ENCODE data around the gene PKN1. TPM values are rescaled to one million over a fixed set of nuclear protein-coding genes. Genes with fewer than 3 reads are reported as not detected.

The PKN1 gene
- total and polyA plus RNA-seq, 10 of the 15 experiments (the other 5 are each of a cell fraction or from before 2014, with no cell fraction given): 1.0 to 189 (median 52.7) TPM

DNA sequence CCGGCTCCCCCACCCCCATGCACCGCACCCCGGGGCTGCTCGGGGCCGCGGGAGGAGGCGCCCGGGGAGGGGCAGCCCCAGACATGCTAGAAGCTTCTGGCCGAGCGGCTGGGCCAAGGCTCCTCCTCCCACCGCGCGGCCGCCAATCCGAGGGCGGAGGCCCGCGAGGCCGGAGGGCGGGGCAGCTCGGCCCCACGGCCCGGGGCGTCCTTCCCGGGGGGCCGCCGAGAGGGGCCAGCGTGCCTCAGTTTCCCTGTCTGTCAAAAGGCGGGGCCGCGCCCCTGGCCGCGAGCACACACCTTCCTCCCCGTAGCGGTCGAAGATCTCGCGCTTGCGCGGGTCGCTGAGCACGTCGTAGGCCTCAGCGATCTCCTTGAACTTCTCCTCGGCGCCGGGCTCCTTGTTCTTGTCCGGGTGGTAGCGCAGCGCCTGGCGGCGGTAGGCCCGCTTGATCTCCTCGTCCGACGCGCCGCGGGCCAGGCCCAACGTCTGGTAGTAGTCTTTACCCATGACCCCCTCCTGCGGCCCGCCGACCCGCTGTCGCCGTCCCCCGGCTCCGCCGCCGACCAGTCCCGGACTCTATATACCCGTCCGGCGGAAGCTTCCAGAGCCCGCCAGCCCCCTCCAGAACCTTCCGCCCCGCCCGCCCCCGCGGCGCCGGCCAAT, 84.9 kb downstream of the PKN1 start, which contains the start of gene DNAJB1 (continued):
- TF ChIP-seq, protein P1, sequence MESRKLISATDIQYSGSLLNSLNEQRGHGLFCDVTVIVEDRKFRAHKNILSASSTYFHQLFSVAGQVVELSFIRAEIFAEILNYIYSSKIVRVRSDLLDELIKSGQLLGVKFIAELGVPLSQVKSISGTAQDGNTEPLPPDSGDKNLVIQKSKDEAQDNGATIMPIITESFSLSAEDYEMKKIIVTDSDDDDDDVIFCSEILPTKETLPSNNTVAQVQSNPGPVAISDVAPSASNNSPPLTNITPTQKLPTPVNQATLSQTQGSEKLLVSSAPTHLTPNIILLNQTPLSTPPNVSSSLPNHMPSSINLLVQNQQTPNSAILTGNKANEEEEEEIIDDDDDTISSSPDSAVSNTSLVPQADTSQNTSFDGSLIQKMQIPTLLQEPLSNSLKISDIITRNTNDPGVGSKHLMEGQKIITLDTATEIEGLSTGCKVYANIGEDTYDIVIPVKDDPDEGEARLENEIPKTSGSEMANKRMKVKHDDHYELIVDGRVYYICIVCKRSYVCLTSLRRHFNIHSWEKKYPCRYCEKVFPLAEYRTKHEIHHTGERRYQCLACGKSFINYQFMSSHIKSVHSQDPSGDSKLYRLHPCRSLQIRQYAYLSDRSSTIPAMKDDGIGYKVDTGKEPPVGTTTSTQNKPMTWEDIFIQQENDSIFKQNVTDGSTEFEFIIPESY (IDR thresholded peaks at IDR 0.05): no peak
- TF ChIP-seq WRNIP1 (IDR thresholded peaks at IDR 0.05; ENCODE audit: borderline replicate concordance, low read depth, low read length) (no peak), TCF3 (IDR thresholded peaks at IDR 0.05; ENCODE audit: borderline replicate concordance, insufficient read depth, low read depth, low read length) (peak; percentile 77; the same call in 1 of the 2 replicates), CHD1 (IDR thresholded peaks at IDR 0.05; ENCODE audit: low read depth, low read length) (peak; percentile 92; the same call in 1 of the 2 replicates), NFYB (IDR thresholded peaks at IDR 0.05; ENCODE audit: insufficient read depth, low read depth, low read length) (peak; percentile 67), IKZF1 (conservative IDR thresholded peaks at IDR 0.05) (peak; percentile 68), POLR2AphosphoS5 (IDR thresholded peaks at IDR 0.05; ENCODE audit: low read length) (peak; percentile 96), SMC3 (IDR thresholded peaks at IDR 0.05; ENCODE audit: borderline replicate concordance, low read length) (no peak), CBX5 (IDR thresholded peaks at IDR 0.05; ENCODE audit: low read depth) (0 out of 2 replicates have a peak, but pooled peaks have one; percentile 25), RAD21 (IDR thresholded peaks at IDR 0.05; ENCODE audit: insufficient read depth, low read depth, low read length) (no peak), ZNF24 (IDR thresholded peaks at IDR 0.05) (no peak), ZNF217 (IDR thresholded peaks at IDR 0.05) (no peak), NBN (IDR thresholded peaks at IDR 0.05) (peak; percentile 11; the same call in 1 of the 2 replicates), MTA2 (IDR thresholded peaks at IDR 0.05; ENCODE audit: low read depth) (no peak), RB1 (IDR thresholded peaks at IDR 0.05; ENCODE audit: borderline replicate concordance) (no peak)
- TF ChIP-seq, protein P2, sequence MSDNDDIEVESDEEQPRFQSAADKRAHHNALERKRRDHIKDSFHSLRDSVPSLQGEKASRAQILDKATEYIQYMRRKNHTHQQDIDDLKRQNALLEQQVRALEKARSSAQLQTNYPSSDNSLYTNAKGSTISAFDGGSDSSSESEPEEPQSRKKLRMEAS (IDR thresholded peaks at IDR 0.05; ENCODE audit: low read depth, low read length): no peak
- TF ChIP-seq, protein P3, sequence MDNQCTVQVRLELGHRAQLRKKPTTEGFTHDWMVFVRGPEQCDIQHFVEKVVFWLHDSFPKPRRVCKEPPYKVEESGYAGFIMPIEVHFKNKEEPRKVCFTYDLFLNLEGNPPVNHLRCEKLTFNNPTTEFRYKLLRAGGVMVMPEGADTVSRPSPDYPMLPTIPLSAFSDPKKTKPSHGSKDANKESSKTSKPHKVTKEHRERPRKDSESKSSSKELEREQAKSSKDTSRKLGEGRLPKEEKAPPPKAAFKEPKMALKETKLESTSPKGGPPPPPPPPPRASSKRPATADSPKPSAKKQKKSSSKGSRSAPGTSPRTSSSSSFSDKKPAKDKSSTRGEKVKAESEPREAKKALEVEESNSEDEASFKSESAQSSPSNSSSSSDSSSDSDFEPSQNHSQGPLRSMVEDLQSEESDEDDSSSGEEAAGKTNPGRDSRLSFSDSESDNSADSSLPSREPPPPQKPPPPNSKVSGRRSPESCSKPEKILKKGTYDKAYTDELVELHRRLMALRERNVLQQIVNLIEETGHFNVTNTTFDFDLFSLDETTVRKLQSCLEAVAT (IDR thresholded peaks at IDR 0.05): peak; percentile 13; the same call in 1 of the 2 replicates
- TF ChIP-seq, protein P4, sequence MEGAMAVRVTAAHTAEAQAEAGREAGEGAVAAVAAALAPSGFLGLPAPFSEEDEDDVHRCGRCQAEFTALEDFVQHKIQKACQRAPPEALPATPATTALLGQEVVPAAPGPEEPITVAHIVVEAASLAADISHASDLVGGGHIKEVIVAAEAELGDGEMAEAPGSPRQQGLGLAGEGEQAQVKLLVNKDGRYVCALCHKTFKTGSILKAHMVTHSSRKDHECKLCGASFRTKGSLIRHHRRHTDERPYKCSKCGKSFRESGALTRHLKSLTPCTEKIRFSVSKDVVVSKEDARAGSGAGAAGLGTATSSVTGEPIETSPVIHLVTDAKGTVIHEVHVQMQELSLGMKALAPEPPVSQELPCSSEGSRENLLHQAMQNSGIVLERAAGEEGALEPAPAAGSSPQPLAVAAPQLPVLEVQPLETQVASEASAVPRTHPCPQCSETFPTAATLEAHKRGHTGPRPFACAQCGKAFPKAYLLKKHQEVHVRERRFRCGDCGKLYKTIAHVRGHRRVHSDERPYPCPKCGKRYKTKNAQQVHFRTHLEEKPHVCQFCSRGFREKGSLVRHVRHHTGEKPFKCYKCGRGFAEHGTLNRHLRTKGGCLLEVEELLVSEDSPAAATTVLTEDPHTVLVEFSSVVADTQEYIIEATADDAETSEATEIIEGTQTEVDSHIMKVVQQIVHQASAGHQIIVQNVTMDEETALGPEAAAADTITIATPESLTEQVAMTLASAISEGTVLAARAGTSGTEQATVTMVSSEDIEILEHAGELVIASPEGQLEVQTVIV (IDR thresholded peaks at IDR 0.05; ENCODE audit: borderline replicate concordance, partially characterized antibody): no peak
- TF ChIP-seq, protein P5, sequence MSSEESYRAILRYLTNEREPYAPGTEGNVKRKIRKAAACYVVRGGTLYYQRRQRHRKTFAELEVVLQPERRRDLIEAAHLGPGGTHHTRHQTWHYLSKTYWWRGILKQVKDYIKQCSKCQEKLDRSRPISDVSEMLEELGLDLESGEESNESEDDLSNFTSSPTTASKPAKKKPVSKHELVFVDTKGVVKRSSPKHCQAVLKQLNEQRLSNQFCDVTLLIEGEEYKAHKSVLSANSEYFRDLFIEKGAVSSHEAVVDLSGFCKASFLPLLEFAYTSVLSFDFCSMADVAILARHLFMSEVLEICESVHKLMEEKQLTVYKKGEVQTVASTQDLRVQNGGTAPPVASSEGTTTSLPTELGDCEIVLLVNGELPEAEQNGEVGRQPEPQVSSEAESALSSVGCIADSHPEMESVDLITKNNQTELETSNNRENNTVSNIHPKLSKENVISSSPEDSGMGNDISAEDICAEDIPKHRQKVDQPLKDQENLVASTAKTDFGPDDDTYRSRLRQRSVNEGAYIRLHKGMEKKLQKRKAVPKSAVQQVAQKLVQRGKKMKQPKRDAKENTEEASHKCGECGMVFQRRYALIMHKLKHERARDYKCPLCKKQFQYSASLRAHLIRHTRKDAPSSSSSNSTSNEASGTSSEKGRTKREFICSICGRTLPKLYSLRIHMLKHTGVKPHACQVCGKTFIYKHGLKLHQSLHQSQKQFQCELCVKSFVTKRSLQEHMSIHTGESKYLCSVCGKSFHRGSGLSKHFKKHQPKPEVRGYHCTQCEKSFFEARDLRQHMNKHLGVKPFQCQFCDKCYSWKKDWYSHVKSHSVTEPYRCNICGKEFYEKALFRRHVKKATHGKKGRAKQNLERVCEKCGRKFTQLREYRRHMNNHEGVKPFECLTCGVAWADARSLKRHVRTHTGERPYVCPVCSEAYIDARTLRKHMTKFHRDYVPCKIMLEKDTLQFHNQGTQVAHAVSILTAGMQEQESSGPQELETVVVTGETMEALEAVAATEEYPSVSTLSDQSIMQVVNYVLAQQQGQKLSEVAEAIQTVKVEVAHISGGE (CRISPR knock-in tag; IDR thresholded peaks at IDR 0.05): peak; percentile 40

Data from GM12878 (cell line).